HG03196 (cell line): ENCODE data around the gene CTSD.

Experiments used
- ATAC-seq: cut with Tn5 transposase; IDR thresholded peaks from one replicate; pipeline ENCODE4 v1.9.1; 2021; ENCODE audit not compliant: unreplicated experiment

The CTSD gene

DNA sequence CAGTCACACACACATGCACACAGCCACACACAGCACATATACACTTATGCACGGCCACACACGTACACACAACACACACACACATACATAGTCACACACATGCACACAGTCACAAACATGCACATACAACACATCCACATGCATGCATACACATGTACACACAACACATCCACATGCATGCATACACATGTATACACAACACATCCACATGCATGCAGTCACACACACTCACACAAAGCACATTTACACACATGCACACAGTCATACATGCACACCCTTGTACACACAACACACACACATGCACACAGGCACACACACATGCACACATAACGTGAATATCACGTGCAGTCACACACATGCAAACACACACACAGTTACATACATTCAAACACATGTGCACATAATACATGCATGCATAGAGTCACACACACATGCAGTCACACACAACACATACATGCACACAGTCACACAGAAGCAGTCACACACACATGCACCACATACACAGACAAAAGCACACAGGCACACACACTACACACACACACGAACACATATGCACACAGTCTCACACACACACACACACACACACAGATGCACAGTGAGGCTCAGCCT is 32.2 kb downstream of the CTSD start:
- ATAC-seq, result no peak

DNA sequence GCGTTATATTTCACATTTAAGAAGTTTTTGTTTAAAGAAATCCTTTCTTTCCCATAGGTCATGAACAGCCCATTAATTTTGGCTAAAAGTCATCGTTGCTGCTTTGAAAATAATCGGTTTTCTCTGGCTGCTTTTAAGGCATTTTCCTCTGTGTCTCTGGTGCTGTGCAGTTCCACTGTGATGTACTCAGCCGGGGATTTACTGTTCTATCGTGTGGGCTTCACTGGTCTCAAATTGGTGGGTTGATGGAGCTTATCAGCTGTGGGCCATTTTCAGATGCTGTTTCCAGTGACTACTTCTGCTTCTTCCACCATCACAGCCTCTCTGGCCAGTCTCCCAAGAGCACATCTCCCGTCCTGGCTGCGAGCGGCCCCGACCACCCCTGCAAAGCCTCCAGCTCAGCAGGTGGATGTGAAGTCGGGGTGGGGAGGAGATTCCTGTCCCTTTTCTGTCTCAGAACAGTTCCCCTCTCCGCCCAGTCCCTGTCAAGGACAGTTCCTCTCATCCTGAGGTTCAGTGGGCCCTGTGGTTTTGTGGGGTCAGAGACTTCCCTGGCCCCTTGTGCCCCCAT is 33.6 kb downstream of the CTSD start:
- ATAC-seq, result no peak

GRCh38 chr11:1729692-1730011 is 34.1 kb downstream of the CTSD start:
- ATAC-seq, result no peak

GRCh38 chr11:1728931-1729691 is 34.6 kb downstream of the CTSD start:
- no peak for ATAC-seq

DNA sequence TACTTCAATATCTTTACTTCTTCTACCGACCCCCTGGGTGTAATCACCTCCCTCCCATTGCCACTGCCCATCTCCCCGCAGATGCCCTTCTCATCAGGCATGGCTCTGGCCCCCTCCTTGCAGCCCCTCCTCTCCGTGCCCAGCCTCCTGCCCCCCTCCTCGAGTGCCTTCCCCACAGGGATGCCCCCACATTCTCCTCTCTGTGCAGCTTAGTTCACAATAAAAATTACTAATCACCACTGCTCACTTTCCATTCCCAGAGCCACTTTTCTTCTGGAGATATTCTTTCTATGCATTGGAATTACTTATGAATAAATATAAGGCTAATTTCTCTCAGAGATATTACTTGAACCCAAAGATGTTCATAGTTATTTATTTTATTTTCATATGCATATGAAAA is 35.4 kb downstream of the CTSD start:
- ATAC-seq, result no peak

- ATAC-seq, result no peak
Observed at GRCh38 chr11:1727861-1728260, 35.9 kb downstream of the CTSD start.

GRCh38 chr11:1727096-1727690 is 36.5 kb downstream of the CTSD start:
- no peak for ATAC-seq

DNA sequence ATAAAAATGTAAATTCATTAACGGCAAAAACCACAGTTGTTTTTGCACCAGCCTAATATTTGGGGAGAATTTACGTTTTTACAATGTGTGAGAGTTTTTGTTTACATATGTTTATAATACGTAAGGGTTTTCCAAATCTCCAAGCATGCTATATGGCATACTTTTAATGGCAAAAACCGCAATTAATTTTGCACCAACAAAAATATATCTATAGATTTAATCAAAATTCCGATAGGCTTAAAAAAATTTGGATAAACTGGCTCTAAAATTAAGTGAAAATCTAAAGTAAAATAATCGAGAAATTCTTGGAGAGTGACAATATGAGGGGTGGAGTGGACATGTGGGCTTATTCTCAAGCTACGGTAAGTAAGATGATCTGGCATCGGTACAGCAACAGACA is 43.9 kb downstream of the CTSD start:
- ATAC-seq, result no peak

DNA sequence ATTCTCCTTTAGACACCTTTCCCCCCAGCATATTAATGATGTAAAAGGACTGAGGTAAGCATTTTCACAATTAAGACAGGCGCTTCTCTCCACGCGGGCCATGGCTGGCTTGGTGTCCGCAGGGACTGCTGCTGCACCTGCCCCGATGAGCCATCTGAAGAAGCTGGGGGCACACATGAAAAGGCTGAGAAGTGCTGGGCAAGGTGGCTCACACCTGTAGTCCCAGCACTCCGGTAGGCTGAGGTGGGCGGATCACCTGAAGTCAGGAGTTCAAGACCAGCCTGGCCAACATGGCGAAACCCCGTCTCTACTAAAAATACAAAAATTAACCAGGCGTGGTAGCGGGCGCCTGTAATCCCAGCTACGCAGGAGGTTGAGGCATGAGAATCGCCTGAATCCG is 45.4 kb downstream of the CTSD start:
- no peak for ATAC-seq

GRCh38 chr11:1717745-1718144 is 46.0 kb downstream of the CTSD start:
- no peak for ATAC-seq

- ATAC-seq, result no peak
Observed at GRCh38 chr11:1714908-1715885, 48.5 kb downstream of the CTSD start.

GRCh38 chr11:1708716-1709115 is 55.0 kb downstream of the CTSD start:
- ATAC-seq, result no peak

GRCh38 chr11:1707751-1708150 is 56.0 kb downstream of the CTSD start:
- no peak for ATAC-seq

- no peak for ATAC-seq
Observed at GRCh38 chr11:1706634-1707400, 56.9 kb downstream of the CTSD start.

DNA sequence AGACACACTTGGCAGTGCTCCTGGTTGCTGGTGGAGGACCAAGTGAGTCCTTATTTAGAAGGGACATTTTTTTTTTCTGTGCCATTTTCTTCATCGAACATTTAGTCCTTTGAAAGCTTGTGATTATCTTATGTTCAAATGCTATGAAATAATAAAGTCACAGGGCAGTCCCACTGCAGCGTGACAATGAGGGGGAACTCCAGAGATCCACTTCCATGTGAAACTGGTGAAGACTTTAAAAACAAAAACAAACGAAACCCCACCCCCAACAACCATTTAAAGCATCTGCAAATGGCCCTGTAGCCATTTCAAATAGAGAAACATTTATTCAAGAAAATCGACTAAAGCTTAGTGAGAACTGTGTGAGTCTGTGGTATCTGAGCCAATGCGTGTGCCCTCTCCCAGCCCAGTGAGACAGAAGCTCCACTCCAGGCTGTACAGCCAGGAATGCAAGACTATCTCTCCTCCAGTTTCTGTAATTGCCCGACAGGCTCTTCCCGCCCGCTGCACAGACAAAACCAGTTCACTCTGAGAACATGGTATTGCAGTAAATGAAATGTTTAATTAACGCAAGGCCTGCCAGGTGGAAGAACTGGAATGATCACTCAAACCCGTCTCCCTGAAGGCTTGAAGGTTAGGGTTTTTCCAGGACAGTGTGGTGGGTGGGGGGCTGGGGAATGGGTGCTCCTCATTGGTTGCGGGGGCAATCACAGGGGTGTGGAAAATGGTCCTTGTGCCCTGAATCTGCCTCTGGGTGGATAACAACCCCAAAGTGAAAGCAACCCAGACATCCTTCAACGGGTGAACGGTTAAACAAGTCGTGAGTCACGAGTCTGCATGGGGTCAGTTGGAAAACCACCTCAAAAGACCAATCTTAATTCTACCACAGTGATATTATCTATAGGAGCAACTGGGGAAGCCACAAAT is 58.3 kb downstream of the CTSD start:
- no peak for ATAC-seq

DNA sequence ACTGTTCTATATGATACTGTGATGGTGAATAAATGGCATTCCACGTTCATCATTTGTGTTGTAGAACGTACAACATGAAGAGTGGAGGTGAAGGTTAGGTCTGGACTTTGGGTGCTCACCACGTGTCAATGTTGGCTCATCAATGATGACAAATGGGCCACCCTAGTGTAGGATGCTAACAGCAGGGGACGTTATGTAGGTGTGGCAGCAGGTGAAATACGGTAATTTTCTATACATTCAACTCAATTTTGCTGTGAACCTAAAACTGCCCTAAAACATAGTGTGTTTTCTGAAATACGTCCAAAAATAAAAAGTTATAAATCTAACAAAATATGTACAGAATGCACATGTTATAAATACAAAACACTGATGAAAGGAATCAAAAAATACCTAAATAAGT is 60.6 kb downstream of the CTSD start:
- ATAC-seq, result no peak
